ENCODE results near the gene SPZ1.

SPZ1 gene

GRCh38 chr5:80360914-80361444 is 41.2 kb downstream of the SPZ1 start:
- Mint-ChIP-seq H3K4me1 (ENCODE audit: low read depth) (no peaks in the 10 kb centered on the region), H3K36me3 (no peaks in the 10 kb centered on the region), H3K9me3 (ENCODE audit: low read depth) (no peaks in the 10 kb centered on the region), H3K4me3 (no peak overlapping the region), H3K27ac (no peak overlapping the region), H3K27me3 (no peaks in the 10 kb centered on the region)

- H3K4me3 Mint-ChIP-seq, result no peak overlapping the region
- no peaks in the 10 kb centered on the region for H3K9me3 Mint-ChIP-seq (ENCODE audit: low read depth)
- no peaks in the 10 kb centered on the region for H3K36me3 Mint-ChIP-seq
- H3K27me3 Mint-ChIP-seq, result no peaks in the 10 kb centered on the region
- H3K4me1 Mint-ChIP-seq (ENCODE audit: low read depth), result no peaks in the 10 kb centered on the region
- H3K27ac Mint-ChIP-seq, result no peak overlapping the region
Observed at GRCh38 chr5:80364892-80365291, 45.1 kb downstream of the SPZ1 start.

DNA sequence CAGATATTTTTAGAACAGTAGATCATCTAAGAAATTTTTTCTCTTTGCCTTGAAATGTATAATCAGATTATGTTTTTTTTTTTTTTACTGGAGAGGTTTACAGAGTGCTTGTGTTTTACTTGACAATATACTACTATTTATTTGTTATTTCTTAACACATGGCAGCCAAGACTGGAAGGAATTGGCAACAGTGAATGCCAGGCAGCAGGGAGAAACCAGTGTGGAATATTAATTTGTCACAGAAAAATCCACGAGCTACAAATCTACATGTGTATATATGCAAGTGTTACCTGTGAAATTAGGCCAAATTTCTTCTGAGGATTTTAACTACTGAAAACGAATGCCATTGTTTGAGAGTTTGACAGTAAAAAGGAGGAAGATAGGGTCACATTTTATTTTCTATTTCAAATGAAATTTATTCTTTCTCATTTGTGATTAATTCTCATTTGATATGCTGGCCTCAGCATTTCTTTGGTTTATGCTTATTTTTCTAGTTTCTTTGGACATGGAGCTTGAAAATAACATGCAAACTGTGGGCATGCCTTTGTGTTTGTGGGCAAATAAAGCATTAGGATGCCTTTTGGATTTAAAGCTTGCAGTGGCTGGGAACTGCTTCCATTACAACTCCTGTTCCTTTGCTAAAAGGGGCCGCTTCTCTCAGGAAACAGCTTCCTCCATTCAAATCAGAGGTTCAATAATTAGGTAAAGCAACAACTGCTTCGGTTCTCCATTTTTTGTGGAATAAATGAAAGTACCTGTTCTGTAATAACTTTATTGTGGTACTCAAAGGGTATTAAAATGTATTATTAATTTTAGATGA is 49.1 kb downstream of the SPZ1 start:
- no peak overlapping the region for H3K27ac Mint-ChIP-seq
- H3K36me3 Mint-ChIP-seq, result peaks cover 2% of the 10 kb centered on the region
- H3K9me3 Mint-ChIP-seq (ENCODE audit: low read depth), result no peaks in the 10 kb centered on the region
- peaks cover 5% of the 10 kb centered on the region for H3K27me3 Mint-ChIP-seq
- H3K4me3 Mint-ChIP-seq, result no peak overlapping the region
- H3K4me1 Mint-ChIP-seq (ENCODE audit: low read depth), result no peaks in the 10 kb centered on the region

DNA sequence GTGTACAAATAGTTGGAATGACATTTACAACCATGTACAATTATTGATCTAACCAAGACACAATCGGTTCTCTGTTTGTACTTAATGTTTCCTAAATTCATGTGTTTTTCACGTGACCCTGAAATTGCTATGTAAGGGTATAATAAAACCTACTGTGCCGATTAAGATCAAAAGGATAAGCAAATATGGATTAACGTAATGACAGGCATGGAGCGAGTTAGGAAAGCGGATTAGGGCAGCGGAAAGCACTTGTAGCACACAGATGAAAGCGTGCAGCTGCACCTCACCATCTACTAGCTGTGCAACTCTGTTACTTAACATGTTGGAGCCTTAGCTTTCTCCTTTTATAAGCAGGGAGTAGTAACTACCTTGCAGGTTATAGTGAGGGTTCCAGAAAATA is 49.7 kb downstream of the SPZ1 start:
- no peaks in the 10 kb centered on the region for H3K4me1 Mint-ChIP-seq (ENCODE audit: low read depth)
- no peak overlapping the region for H3K4me3 Mint-ChIP-seq
- no peak overlapping the region for H3K27ac Mint-ChIP-seq
- no peaks in the 10 kb centered on the region for H3K9me3 Mint-ChIP-seq (ENCODE audit: low read depth)
- H3K27me3 Mint-ChIP-seq, result peaks cover 6% of the 10 kb centered on the region
- H3K36me3 Mint-ChIP-seq, result peaks cover 2% of the 10 kb centered on the region

DNA sequence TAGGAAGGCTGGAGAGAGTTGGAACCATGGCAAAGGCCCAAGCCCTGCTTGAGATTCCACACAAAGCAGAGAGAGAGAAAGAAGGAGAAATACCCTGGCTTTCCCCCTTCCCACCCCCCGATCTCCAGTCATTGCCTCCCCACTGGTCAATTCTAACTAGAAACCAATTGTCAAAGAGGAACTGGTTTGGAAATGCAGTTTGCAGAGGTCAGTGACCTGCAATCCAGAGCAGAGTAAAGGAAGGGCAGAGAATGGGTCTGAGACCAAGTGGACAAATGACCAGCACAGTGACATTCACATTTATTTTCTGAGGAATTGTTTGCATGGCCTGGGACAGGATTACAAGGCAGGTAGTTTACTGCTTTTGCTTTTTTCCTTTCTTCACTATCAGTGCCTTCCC is 50.6 kb downstream of the SPZ1 start:
- H3K27me3 Mint-ChIP-seq, result peaks cover 6% of the 10 kb centered on the region
- no peak overlapping the region for H3K27ac Mint-ChIP-seq
- no peak overlapping the region for H3K4me3 Mint-ChIP-seq
- H3K9me3 Mint-ChIP-seq (ENCODE audit: low read depth), result no peaks in the 10 kb centered on the region
- H3K4me1 Mint-ChIP-seq (ENCODE audit: low read depth), result no peaks in the 10 kb centered on the region
- H3K36me3 Mint-ChIP-seq, result peaks cover 2% of the 10 kb centered on the region
